GM23248 (cell line): ENCODE measurements around the gene POLR2M. TPM values are rescaled to one million over a fixed set of nuclear protein-coding genes. Genes with fewer than 3 reads are reported as not detected.

Experiments used
- DNase-seq: peaks from one replicate; pipeline ENCODE4 v3.0.0-alpha.2; 2015
- H2AFZ ChIP-seq: fragments of 200-600 bp; sonication (generic); 2 replicates; pipeline ENCODE4 v1.6.1; 2016; ENCODE audit warnings: antibody characterized with exemption
- H3F3A ChIP-seq: fragments of 200-600 bp; sonication (generic); 2 replicates; pipeline ENCODE4 v1.6.1; 2016; ENCODE audit warnings: mild to moderate bottlenecking, antibody characterized with exemption, mixed run types; ENCODE audit not compliant: insufficient read depth
- H3K27ac ChIP-seq: fragments of 200-600 bp; sonication (generic); 2 replicates; pipeline ENCODE4 v1.5.1; 2016; ENCODE audit warnings: mild to moderate bottlenecking
- H3K27me3 ChIP-seq: fragments of 200-600 bp; sonication (generic); replicated peaks from 2 replicates; pipeline ENCODE4 v1.6.1; 2016; ENCODE audit warnings: mild to moderate bottlenecking; ENCODE audit not compliant: insufficient read depth
- H3K36me3 ChIP-seq: fragments of 200-600 bp; sonication (generic); 2 replicates; pipeline ENCODE4 v1.6.1; 2016; ENCODE audit warnings: low read depth, mild to moderate bottlenecking
- H3K4me1 ChIP-seq: fragments of 200-600 bp; sonication (generic); 2 replicates; pipeline ENCODE4 v1.6.1; 2016; ENCODE audit warnings: mild to moderate bottlenecking; ENCODE audit not compliant: insufficient read depth
- H3K4me2 ChIP-seq: fragments of 200-600 bp; sonication (generic); one replicate; pipeline ENCODE4 v1.6.1; 2016; ENCODE audit warnings: mild to moderate bottlenecking; ENCODE audit not compliant: unreplicated experiment
- H3K4me3 ChIP-seq: fragments of 200-600 bp; sonication (generic); 2 replicates; pipeline ENCODE4 v1.5.1; 2016; ENCODE audit warnings: mild to moderate bottlenecking
- H3K79me2 ChIP-seq: fragments of 200-600 bp; sonication (generic); 2 replicates; pipeline ENCODE4 v1.6.1; 2016; ENCODE audit warnings: mild to moderate bottlenecking; ENCODE audit not compliant: insufficient read depth
- H3K9ac ChIP-seq: fragments of 200-600 bp; sonication (generic); 2 replicates; pipeline ENCODE4 v1.6.1; 2016; ENCODE audit warnings: mild to moderate bottlenecking
- H3K9me2 ChIP-seq: fragments of 200-600 bp; sonication (generic); 2 replicates; pipeline ENCODE4 v1.6.1; 2016; ENCODE audit warnings: mixed run types, mild to moderate bottlenecking, moderate library complexity; ENCODE audit not compliant: insufficient read depth
- H3K9me3 ChIP-seq: fragments of 200-600 bp; sonication (generic); one replicate; pipeline ENCODE4 v1.6.1; 2017; ENCODE audit warnings: low read depth
- H4K20me1 ChIP-seq: fragments of 200-600 bp; sonication (generic); 2 replicates; pipeline ENCODE4 v1.6.0; 2016; ENCODE audit not compliant: insufficient read depth
- EZH2 ChIP-seq: fragments of 200-600 bp; sonication (generic); IDR thresholded peaks from 2 replicates; pipeline ENCODE4 v1.6.1; 2018; ENCODE audit warnings: antibody characterized with exemption, mild to moderate bottlenecking; ENCODE audit not compliant: insufficient read depth, poor library complexity, severe bottlenecking
- EZH2phosphoT487 ChIP-seq: fragments of 200-600 bp; sonication (generic); IDR thresholded peaks from 2 replicates; pipeline ENCODE4 v1.6.1; 2018; ENCODE audit warnings: antibody characterized with exemption, moderate library complexity, mild to moderate bottlenecking, low read depth; ENCODE audit not compliant: insufficient read depth
- WGBS, 2 experiments: methylation state at CpG; one replicate each; pipeline ENCODE4 v1.1.6; 2015 to 2017; ENCODE audit warnings: low lambda C conversion rate in 2 of 2, low coverage in 1 of 2; ENCODE audit errors: missing lambda C conversion rate in 2 of 2; 5-methylcytosine and 5-hydroxymethylcytosine counted together
- in situ Hi-C: fragments of 300-500 bp; cut with MboI; formaldehyde crosslinking; loops from 2 replicates; pipeline ENCODE4 v1.15.0; 2020
- polyA plus RNA-seq: library from polyadenylated mRNA; unstranded; fragments of >200 nt; fragmentation: Nextera tagmentation; extraction: Ambion mirVana; gene quantifications from 2 replicates; pipeline ENCODE4 v1.2.1, GENCODE V29; 2016
- total RNA-seq: library from RNA; depleted of rRNA; stranded (reverse); fragments of >200 nt; shearing (Covaris generic); gene quantifications from 2 replicates; pipeline ENCODE4 v1.2.3, GENCODE V29; 2014

Gene POLR2M
- total and polyA plus RNA-seq, 2 experiments from 2014 or later, result 38.6 to 226 TPM

DNA sequence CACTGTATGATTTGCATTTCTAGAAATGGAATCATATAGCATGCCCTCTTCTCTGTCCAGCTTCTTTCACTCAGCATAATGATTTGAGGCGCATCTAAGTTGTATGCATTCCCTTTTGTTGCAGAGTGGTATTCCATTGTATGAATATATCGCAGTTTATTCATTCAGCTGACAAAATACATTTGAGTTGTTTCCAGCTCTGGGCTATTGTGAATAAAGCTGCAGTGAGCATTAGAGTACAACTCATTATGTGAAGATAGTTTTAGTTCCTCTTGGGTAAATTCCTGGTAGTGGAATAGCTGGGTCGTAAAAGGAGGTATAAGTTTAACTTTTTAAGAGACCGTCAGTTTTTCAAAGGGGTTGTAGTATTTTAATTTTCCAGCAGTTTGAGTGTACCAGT lies 38.5 kb upstream of the POLR2M start:
- no peak for DNase-seq
- H3F3A ChIP-seq, result no peaks in the 10 kb centered on the region; the same call in 1 of the 2 replicates
- H3K4me3 ChIP-seq, result no peak overlapping the region
- no peak overlapping the region for H3K27ac ChIP-seq
- H3K9me3 ChIP-seq, result no peaks in the 10 kb centered on the region
- 95 to 97% methylated on average over 4 of the region's 4 CpGs for WGBS, 2 experiments
- H3K9me2 ChIP-seq, result no peaks in the 10 kb centered on the region
- TF ChIP-seq EZH2, result no peak
- no peak for TF ChIP-seq EZH2phosphoT487
- H4K20me1 ChIP-seq, result no peaks in the 10 kb centered on the region
- H2AFZ ChIP-seq, result no peak overlapping the region
- H3K9ac ChIP-seq, result no peak overlapping the region
- no peaks in the 10 kb centered on the region for H3K79me2 ChIP-seq
- peaks cover 40% of the 10 kb centered on the region for H3K4me1 ChIP-seq
- H3K4me2 ChIP-seq, result peak overlapping the region; percentile 70
- in situ Hi-C loops, result no loop called here
- H3K36me3 ChIP-seq, result no peaks in the 10 kb centered on the region
- H3K27me3 ChIP-seq, result no peaks in the 10 kb centered on the region

DNA sequence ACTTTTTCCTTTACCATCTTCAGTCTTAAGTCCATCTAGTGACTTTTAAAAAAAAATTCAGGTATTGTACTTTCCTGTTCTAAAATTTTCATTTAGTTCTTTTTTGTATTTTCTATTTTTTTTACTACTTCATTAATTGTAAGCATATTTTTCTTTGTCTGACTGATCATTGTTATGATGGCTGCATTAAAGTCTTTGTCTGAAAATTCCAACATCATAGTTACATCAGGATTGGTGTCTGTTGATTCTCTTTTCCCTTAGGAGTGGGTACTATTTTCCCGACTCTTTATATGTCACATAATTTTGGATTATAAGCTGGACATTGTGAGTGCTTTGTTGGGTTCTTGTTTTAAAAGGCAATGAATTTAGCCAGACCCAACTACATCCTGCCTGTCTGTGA lies 34.9 kb upstream of the POLR2M start:
- Histone ChIP-seq H3K27me3 (no peaks in the 10 kb centered on the region), H3K4me2 (no peak overlapping the region), H2AFZ (0 out of 2 replicates have a peak overlapping the region, but pooled peaks have one; percentile 19), H3K4me3 (no peak overlapping the region), H3K27ac (no peak overlapping the region), H3K9me2 (no peaks in the 10 kb centered on the region), H3K9ac (no peak overlapping the region), H3K36me3 (no peaks in the 10 kb centered on the region), H4K20me1 (no peaks in the 10 kb centered on the region), H3K79me2 (no peaks in the 10 kb centered on the region), H3F3A (no peaks in the 10 kb centered on the region), H3K9me3 (no peaks in the 10 kb centered on the region), H3K4me1 (peaks cover 27% of the 10 kb centered on the region)
- TF ChIP-seq EZH2, result no peak
- TF ChIP-seq EZH2phosphoT487, result no peak
- DNase-seq, result peak; percentile 51
- 0 to 5% methylated on average over 1 of the region's 1 CpG for WGBS, 2 experiments
- in situ Hi-C loops, result no loop called here

DNA sequence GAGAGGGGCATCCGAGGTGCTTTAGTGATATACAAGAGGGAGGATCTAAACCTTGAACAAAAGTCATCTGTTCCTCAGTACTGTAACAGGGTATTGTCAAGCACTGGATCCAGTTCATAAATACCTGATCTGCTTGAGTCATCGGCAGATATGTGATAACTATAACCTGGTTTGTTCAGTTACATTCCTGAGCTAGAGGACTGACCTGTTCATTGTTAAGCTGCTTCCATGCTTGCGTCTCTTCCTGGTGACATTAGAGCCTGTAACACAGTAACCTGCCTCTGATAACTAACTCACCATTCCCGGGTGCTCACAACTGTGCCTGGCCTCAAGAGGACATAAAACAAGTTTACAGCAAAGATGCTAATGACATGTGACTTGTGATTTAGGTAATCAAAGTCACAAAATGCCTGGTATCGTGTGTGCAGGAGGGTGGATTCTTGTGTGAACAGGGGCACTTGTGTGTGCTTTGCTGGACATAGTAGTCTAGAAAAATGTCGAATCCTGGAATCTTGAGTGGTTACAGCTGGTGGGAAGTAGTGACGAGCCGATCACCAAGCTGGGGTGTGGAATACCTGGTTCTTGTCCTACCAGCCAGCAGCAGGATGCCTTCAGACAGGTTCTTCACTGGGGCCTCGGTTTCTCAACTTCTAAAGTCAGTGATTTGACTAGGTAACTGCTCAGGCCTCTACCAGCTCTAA lies 30.9 kb upstream of the POLR2M start:
- Histone ChIP-seq H3K9me3 (no peaks in the 10 kb centered on the region), H3K9me2 (no peaks in the 10 kb centered on the region), H3F3A (peaks cover 4% of the 10 kb centered on the region; the same call in 1 of the 2 replicates), H3K36me3 (no peaks in the 10 kb centered on the region), H3K9ac (no peak overlapping the region), H3K4me3 (no peak overlapping the region), H3K27ac (no peak overlapping the region), H3K27me3 (no peaks in the 10 kb centered on the region), H3K4me1 (peaks cover 20% of the 10 kb centered on the region), H2AFZ (no peak overlapping the region), H4K20me1 (no peaks in the 10 kb centered on the region), H3K4me2 (no peak overlapping the region), H3K79me2 (no peaks in the 10 kb centered on the region)
- 88 to 91% methylated on average over 9 of the region's 9 CpGs for WGBS, 2 experiments
- in situ Hi-C loops, result no loop called here
- TF ChIP-seq EZH2phosphoT487 (no peak), EZH2 (no peak)
- no peak for DNase-seq

GRCh38 chr15:57676585-57676984 lies 29.9 kb upstream of the POLR2M start:
- H2AFZ ChIP-seq, result peak overlapping the region; percentile 7; the same call in 1 of the 2 replicates
- H3K27ac ChIP-seq, result no peak overlapping the region
- H3F3A ChIP-seq, result peaks cover 4% of the 10 kb centered on the region; the same call in 1 of the 2 replicates
- H3K4me3 ChIP-seq, result no peak overlapping the region
- WGBS, 2 experiments, result 35 to 46% methylated on average over 5 of the region's 5 CpGs
- no peaks in the 10 kb centered on the region for H3K27me3 ChIP-seq
- H3K9me3 ChIP-seq, result no peaks in the 10 kb centered on the region
- no peaks in the 10 kb centered on the region for H3K9me2 ChIP-seq
- peaks cover 20% of the 10 kb centered on the region for H3K4me1 ChIP-seq
- DNase-seq, result no peak
- H3K36me3 ChIP-seq, result no peaks in the 10 kb centered on the region
- no peak overlapping the region for H3K4me2 ChIP-seq
- no peaks in the 10 kb centered on the region for H3K79me2 ChIP-seq
- H3K9ac ChIP-seq, result no peak overlapping the region
- H4K20me1 ChIP-seq, result no peaks in the 10 kb centered on the region
- in situ Hi-C loops, result no loop called here
- no peak for TF ChIP-seq EZH2phosphoT487
- TF ChIP-seq EZH2, result no peak
